HFF-Myc (cell line): ENCODE data around the gene CISH.

Source experiments
- DNase-seq: peaks from one replicate; pipeline ENCODE4 v3.0.0-alpha.2; 2011; ENCODE audit warnings: low read depth; ENCODE audit errors: extremely low read depth
- H3K4me3 ChIP-seq: replicated peaks from 2 replicates; pipeline ENCODE4 v1.5.1; 2011; ENCODE audit warnings: low read depth, mild to moderate bottlenecking, control low read depth, low read length
- CTCF ChIP-seq: IDR thresholded peaks from 2 replicates; pipeline ENCODE4 v1.5.1; 2012; ENCODE audit warnings: mild to moderate bottlenecking, low read depth, low read length, control low read depth; ENCODE audit errors: missing control alignments

CISH gene

GRCh38 chr3:50609763-50610085, 1.9 kb downstream of the CISH start:
- no peak for DNase-seq
- no peak overlapping the region for H3K4me3 ChIP-seq
- TF ChIP-seq CTCF = no peak

GRCh38 chr3:50609071-50609762, 2.4 kb downstream of the CISH start:
- no peak for DNase-seq
- no peak for TF ChIP-seq CTCF
- no peak overlapping the region for H3K4me3 ChIP-seq

- TF ChIP-seq CTCF = no peak
- H3K4me3 ChIP-seq = no peak overlapping the region
- DNase-seq = no peak
These were observed 3.3 kb downstream of the CISH start for GRCh38 chr3:50608278-50608677.

- no peak overlapping the region for H3K4me3 ChIP-seq
- no peak for DNase-seq
- TF ChIP-seq CTCF = no peak
These were observed 4.1 kb downstream of the CISH start for GRCh38 chr3:50607271-50608091.

- H3K4me3 ChIP-seq = no peak overlapping the region
- TF ChIP-seq CTCF = no peak
- no peak for DNase-seq
These were observed 5.0 kb downstream of the CISH start for GRCh38 chr3:50606596-50606995.

- no peak for TF ChIP-seq CTCF
- no peak for DNase-seq
- no peak overlapping the region for H3K4me3 ChIP-seq
These were observed 5.7 kb downstream of the CISH start for GRCh38 chr3:50605901-50606326.
